H1 (cell line): ENCODE data around the gene TGM1. TPM values are rescaled to one million over a fixed set of nuclear protein-coding genes. Genes with fewer than 3 reads are reported as not detected.

Experiments
- CTCF ChIA-PET: fragments of 300-600 bp; sonication (Branson Sonifier 250); formaldehyde crosslinking; loops from one replicate; lab custom pipeline; 2021; ENCODE audit not compliant: partially characterized antibody; lab: Charles Lee
- POLR2A ChIA-PET: fragments of 300-600 bp; sonication (Branson Sonifier 250); formaldehyde crosslinking; loops from one replicate; lab custom pipeline; 2021; ENCODE audit warnings: inconsistent platforms; ENCODE audit not compliant: partially characterized antibody; lab: Charles Lee
- DNase-seq, 2 experiments: peaks; one replicate each; pipeline versions ENCODE4 v3.0.0 to v3.0.0-alpha.2; 2010 to 2022; ENCODE audit warnings: low spot score in 2 of 2, low read depth in 1 of 2, mixed read lengths in 1 of 2
- FAIRE-seq: peaks from 2 replicates; lab custom pipeline; 2011; peaks lifted over from hg19 to GRCh38; lab: Jason Lieb, UNC
- H2AFZ ChIP-seq: 2 replicates; pipeline ENCODE4 v1.8.1; 2012; ENCODE audit warnings: low read length, inconsistent platforms
- H2AK5ac ChIP-seq: 2 replicates; pipeline ENCODE4 v1.6.1; 2013; ENCODE audit warnings: low read depth, low read length
- H2BK120ac ChIP-seq: replicated peaks from 2 replicates; pipeline ENCODE3; 2013; ENCODE audit warnings: low read depth, low read length, inconsistent platforms
- H2BK12ac ChIP-seq: 2 replicates; pipeline ENCODE4 v1.6.1; 2013; ENCODE audit warnings: low read depth, low read length
- H2BK15ac ChIP-seq: 2 replicates; pipeline ENCODE4 v1.6.1; 2013; ENCODE audit warnings: low read length
- H2BK20ac ChIP-seq: 2 replicates; pipeline ENCODE4 v1.6.1; 2013; ENCODE audit warnings: low read length
- H2BK5ac ChIP-seq: 2 replicates; pipeline ENCODE4 v1.6.1; 2013; ENCODE audit warnings: low read depth, low read length
- H3K14ac ChIP-seq: 2 replicates; pipeline ENCODE4 v1.6.1; 2013; ENCODE audit warnings: inconsistent platforms; ENCODE audit not compliant: insufficient read length
- H3K18ac ChIP-seq: 2 replicates; pipeline ENCODE4 v1.6.1; 2013; ENCODE audit warnings: low read length; ENCODE audit errors: extremely low read depth
- H3K23ac ChIP-seq: 2 replicates; pipeline ENCODE4 v1.6.1; 2013; ENCODE audit warnings: inconsistent platforms; ENCODE audit not compliant: insufficient read length
- H3K23me2 ChIP-seq: 2 replicates; pipeline ENCODE4 v1.6.1; 2013; ENCODE audit warnings: low read depth, low read length
- H3K27ac ChIP-seq: 2 replicates; pipeline ENCODE4 v1.6.1; 2011; ENCODE audit warnings: low read depth, low read length, inconsistent platforms
- H3K27me3 ChIP-seq, 4 experiments: replicated peaks in 1 of 4; 1 replicate in 1 of 4; 2 replicates in 3 of 4; pipeline versions ENCODE4 v1.6.1 to v1.8.1; 2011 to 2013; ENCODE audit warnings: low read length in 3 of 4, mild to moderate bottlenecking in 3 of 4, inconsistent platforms in 2 of 4, mixed read lengths in 2 of 4, moderate library complexity in 1 of 4; ENCODE audit not compliant: control insufficient read depth in 3 of 4, insufficient read depth in 3 of 4; ENCODE audit errors: extremely low read depth in 1 of 4
- H3K36me3 ChIP-seq, 4 experiments: 2 replicates each; pipeline versions ENCODE4 v1.6.1 to v1.8.1; 2011 to 2013; ENCODE audit warnings: mild to moderate bottlenecking in 4 of 4, low read length in 3 of 4, moderate library complexity in 2 of 4, control low read depth in 1 of 4, inconsistent platforms in 1 of 4; ENCODE audit not compliant: insufficient read depth in 4 of 4, control insufficient read depth in 2 of 4
- H3K4ac ChIP-seq: replicated peaks from 2 replicates; pipeline ENCODE3; 2013; ENCODE audit warnings: low read length, low read depth, mixed read lengths, inconsistent platforms; ENCODE audit not compliant: insufficient read length
- H3K4me1 ChIP-seq, 4 experiments: replicated peaks in 1 of 4; 1 replicate in 1 of 4; 2 replicates in 3 of 4; pipeline versions ENCODE4 v1.6.1 to v1.8.1; 2011 to 2013; ENCODE audit warnings: low read length in 3 of 4, inconsistent platforms in 2 of 4, mixed read lengths in 1 of 4; ENCODE audit not compliant: insufficient read depth in 4 of 4, control insufficient read depth in 3 of 4
- H3K4me2 ChIP-seq, 2 experiments: 2 replicates each; pipeline versions ENCODE4 v1.6.1 to v1.8.1; 2011 to 2013; ENCODE audit warnings: low read depth in 2 of 2, low read length in 2 of 2, control low read depth in 1 of 2, inconsistent platforms in 1 of 2, mild to moderate bottlenecking in 1 of 2; ENCODE audit not compliant: insufficient read depth in 1 of 2
- H3K4me3 ChIP-seq, 4 experiments: fragments of 200-600, 300-600 bp in 1 of 4; sonication (generic), shearing (Covaris generic), sonication (Bioruptor Twin) in 1 of 4; 2 replicates each; pipeline versions ENCODE4 v1.5.1 to v1.8.1; 2011 to 2016; ENCODE audit warnings: low read length in 4 of 4, low read depth in 3 of 4, control low read depth in 2 of 4, inconsistent platforms in 2 of 4, mild to moderate bottlenecking in 2 of 4, mixed read lengths in 1 of 4, moderate library complexity in 1 of 4; ENCODE audit not compliant: insufficient read depth in 2 of 4; ENCODE audit errors: extremely low read depth in 1 of 4
- H3K56ac ChIP-seq: replicated peaks from 2 replicates; pipeline ENCODE3; 2013; ENCODE audit warnings: low read depth, mild to moderate bottlenecking, mixed read lengths, low read length, inconsistent platforms; ENCODE audit not compliant: insufficient read length
- H3K79me1 ChIP-seq: 2 replicates; pipeline ENCODE4 v1.6.1; 2013; ENCODE audit warnings: low read depth, low read length, control low read depth
- H3K79me2 ChIP-seq, 2 experiments: 2 replicates each; pipeline versions ENCODE4 v1.6.1 to v1.8.1; 2012 to 2013; ENCODE audit warnings: low read length in 2 of 2, mild to moderate bottlenecking in 2 of 2, inconsistent platforms in 1 of 2; ENCODE audit not compliant: insufficient read depth in 2 of 2, control insufficient read depth in 1 of 2
- H3K9ac ChIP-seq, 4 experiments: replicated peaks in 1 of 4; 1 replicate in 1 of 4; 2 replicates in 3 of 4; pipeline versions ENCODE4 v1.6.1 to v1.8.1; 2011 to 2013; ENCODE audit warnings: low read depth in 3 of 4, low read length in 3 of 4, control low read depth in 2 of 4, mild to moderate bottlenecking in 2 of 4, moderate library complexity in 2 of 4, inconsistent platforms in 1 of 4; ENCODE audit errors: extremely low read depth in 1 of 4
- H3K9me3 ChIP-seq, 2 experiments: 2 replicates each; pipeline versions ENCODE4 v1.6.1 to v1.8.1; 2012 to 2013; ENCODE audit warnings: mild to moderate bottlenecking in 2 of 2, moderate library complexity in 2 of 2, control low read depth in 1 of 2, inconsistent platforms in 1 of 2, low read depth in 1 of 2, low read length in 1 of 2, mixed read lengths in 1 of 2; ENCODE audit not compliant: insufficient read depth in 2 of 2
- H4K20me1 ChIP-seq, 2 experiments: replicated peaks in 1 of 2; 2 replicates each; pipeline versions ENCODE3 to v1.8.1; 2011 to 2013; ENCODE audit warnings: inconsistent platforms in 2 of 2, low read length in 2 of 2, mild to moderate bottlenecking in 1 of 2; ENCODE audit not compliant: insufficient read depth in 2 of 2, control insufficient read depth in 1 of 2
- H4K5ac ChIP-seq: 2 replicates; pipeline ENCODE4 v1.6.1; 2013; ENCODE audit warnings: low read length, low read depth, mixed read lengths, inconsistent platforms; ENCODE audit not compliant: insufficient read length
- H4K8ac ChIP-seq: 2 replicates; pipeline ENCODE4 v1.8.0; 2013; ENCODE audit warnings: mild to moderate bottlenecking, moderate library complexity, low read length, inconsistent platforms; ENCODE audit not compliant: insufficient read depth; ENCODE audit errors: extremely low read depth
- H4K91ac ChIP-seq: replicated peaks from 2 replicates; pipeline ENCODE3; 2013; ENCODE audit warnings: low read length, mixed read lengths, inconsistent platforms; ENCODE audit not compliant: insufficient read length
- CREB1 ChIP-seq: IDR thresholded peaks from 2 replicates; pipeline ENCODE4 v1.6.1; 2012; ENCODE audit warnings: inconsistent platforms
- E2F6 ChIP-seq: IDR thresholded peaks from 2 replicates; pipeline ENCODE4 v1.6.1; 2012; ENCODE audit warnings: inconsistent platforms
- GABPA ChIP-seq: IDR thresholded peaks from 2 replicates; pipeline ENCODE4 v1.6.1; 2011; ENCODE audit warnings: mild to moderate bottlenecking, low read length, moderate library complexity, borderline replicate concordance; ENCODE audit not compliant: insufficient read depth
- GTF2F1 ChIP-seq: IDR thresholded peaks from 2 replicates; pipeline ENCODE4 v1.6.1; 2012; ENCODE audit warnings: low read depth, low read length, improper control_type of control experiment, borderline replicate concordance
- POLR2A ChIP-seq, 2 experiments: IDR thresholded peaks; 1 replicate in 1 of 2; 2 replicates in 1 of 2; pipeline ENCODE4 v1.6.1; 2011; ENCODE audit warnings: low read depth in 2 of 2, low read length in 2 of 2, mild to moderate bottlenecking in 2 of 2; ENCODE audit errors: control extremely low read depth in 1 of 2
- POLR2AphosphoS5 ChIP-seq: IDR thresholded peaks from 2 replicates; pipeline ENCODE4 v1.6.1; 2011; ENCODE audit warnings: low read depth, low read length
- RFX5 ChIP-seq: IDR thresholded peaks from 2 replicates; pipeline ENCODE4 v1.6.1; 2011; ENCODE audit warnings: low read depth, low read length, improper control_type of control experiment, borderline replicate concordance
- SIRT6 ChIP-seq: IDR thresholded peaks from one replicate; pipeline ENCODE4 v1.7.1; 2012; ENCODE audit warnings: low read length, inconsistent platforms
- SIX5 ChIP-seq: IDR thresholded peaks from 2 replicates; pipeline ENCODE4 v1.6.1; 2011; ENCODE audit warnings: mild to moderate bottlenecking, low read depth, low read length
- SP2 ChIP-seq: IDR thresholded peaks from 2 replicates; pipeline ENCODE4 v1.6.1; 2012; ENCODE audit warnings: mild to moderate bottlenecking, low read length, inconsistent platforms
- TAF1 ChIP-seq: IDR thresholded peaks from 2 replicates; pipeline ENCODE4 v1.6.1; 2011; ENCODE audit warnings: mild to moderate bottlenecking, low read depth, low read length
- TEAD4 ChIP-seq: IDR thresholded peaks from 2 replicates; pipeline ENCODE4 v1.6.1; 2012; ENCODE audit warnings: low read depth, low read length, inconsistent platforms, mixed read lengths
- ZNF274 ChIP-seq: IDR thresholded peaks from 2 replicates; pipeline ENCODE4 v1.7.0; 2012; ENCODE audit warnings: low read length, borderline replicate concordance; ENCODE audit errors: extremely low read depth
- WGBS, 2 experiments: shearing (Covaris generic) in 1 of 2; methylation state at CpG; one replicate each; pipeline versions ENCODE4 v1.1.6 to v1.1.7; 2013 to 2015; ENCODE audit warnings: low lambda C conversion rate in 2 of 2, mixed read lengths in 2 of 2, inconsistent platforms in 1 of 2, low coverage in 1 of 2, missing lambda C conversion rate in 1 of 2; ENCODE audit not compliant: insufficient replicate concordance in 2 of 2, insufficient coverage in 1 of 2, insufficient read length in 1 of 2; ENCODE audit errors: extremely low coverage in 1 of 2, missing lambda C conversion rate in 1 of 2; 5-methylcytosine and 5-hydroxymethylcytosine counted together
- polyA plus RNA-seq, 7 experiments: library from polyadenylated mRNA; depleted of rRNA in 3 of 7; stranded (reverse) in 5 of 7; unstranded in 2 of 7; fragments of >200 nt in 5 of 7; fragments of 200-250 nt in 2 of 7; gene quantifications; 1 replicate in 5 of 7; 2 replicates in 1 of 7; 4 replicates in 1 of 7; pipeline versions ENCODE4 v1.2.1 to v1.2.3, GENCODE V29; 2011 to 2013; ENCODE audit warnings: missing spikeins in 2 of 7, mixed read lengths in 2 of 7
- total RNA-seq: library from RNA; stranded (reverse); fragmentation: NEBNext Ultra II Directional; extraction: Animal tissue kit (Norgen Biotek cat#: 25700); gene quantifications from 2 replicates; pipeline ENCODE4 v1.2.1, GENCODE V29; 2021

Gene TGM1
- total and polyA plus RNA-seq, 2 of the 8 experiments (the other 6 are each of a cell fraction or from before 2014, with no cell fraction given): 1.8 to 2.2 TPM

GRCh38 chr14:24232121-24232644, 30.8 kb downstream of the TGM1 start, which contains the start of gene NEDD8:
TSS of gene NEDD8 (minus strand) at chr14:24232367. CDS start at chr14:24232267, 100 bp downstream.
- no peaks in the 10 kb centered on the region for H3K9me3 ChIP-seq
- peak within 1 kb of the TSS; percentile 66; the same call in 1 of the 2 replicates for H2BK15ac ChIP-seq
- no peaks in the 10 kb centered on the region; a peak in 1 of 7 replicates for H3K27me3 ChIP-seq
- peak within 1 kb of the TSS; percentile 86 to 92 for H3K4me2 ChIP-seq
- H4K91ac ChIP-seq: peak within 1 kb of the TSS; percentile 90
- H2AK5ac ChIP-seq: peak within 1 kb of the TSS; percentile 96
- H3K4me3 ChIP-seq: peak within 1 kb of the TSS; percentile 81 to 97 (median 88)
- peak within 1 kb of the TSS; percentile 93 for H4K8ac ChIP-seq
- no peaks in the 10 kb centered on the region; the same call in 1 of the 2 replicates for H3K79me1 ChIP-seq
- H2BK12ac ChIP-seq: peak within 1 kb of the TSS; percentile 69; the same call in 1 of the 2 replicates
- peak within 1 kb of the TSS; percentile 57 for H2BK120ac ChIP-seq
- no peak within 1 kb of the TSS for H3K14ac ChIP-seq
- peak within 1 kb of the TSS; percentile 100 for H4K5ac ChIP-seq
- H3K4ac ChIP-seq: peak within 1 kb of the TSS; percentile 7
- ChIA-PET POLR2A (interaction anchor here (0.9 to 2.3 kb wide), 9 partner anchors 9 to 70 kb away, joined by 3 to 12 read pairs (median 6); partner anchors contain the start of genes CHMP4A, DHRS1, NOP9 and RABGGTA), CTCF (interaction anchor here (0.7 to 1.8 kb wide), 4 partner anchors 10 to 279 kb away, joined by 3 to 7 read pairs (median 4); partner anchors contain the start of genes DHRS4 and TINF2)
- peak in 1 of 2 experiments; percentile 91 for DNase-seq
- H3K79me2 ChIP-seq: peaks cover 3 to 48% of the 10 kb centered on the region in 2 experiments; a peak in 2 of 4 replicates
- peaks cover 0 to 7% of the 10 kb centered on the region in 2 experiments for H4K20me1 ChIP-seq
- peak within 1 kb of the TSS; percentile 99 for H3K18ac ChIP-seq
- H3K4me1 ChIP-seq: peaks cover 2 to 14% (median 4%) of the 10 kb centered on the region in 4 experiments; a peak in 5 of 7 replicates
- peaks cover 4 to 25% (median 16%) of the 10 kb centered on the region in 4 experiments for H3K36me3 ChIP-seq
- peak within 1 kb of the TSS; percentile 94 for H3K27ac ChIP-seq
- H3K23ac ChIP-seq: no peak within 1 kb of the TSS
- H3K56ac ChIP-seq: peak within 1 kb of the TSS; percentile 97
- peaks cover 11% of the 10 kb centered on the region for H3K23me2 ChIP-seq
- peak within 1 kb of the TSS; percentile 81 to 89 (median 84) for H3K9ac ChIP-seq
- FAIRE-seq: no peak
- H2BK5ac ChIP-seq: peak within 1 kb of the TSS; percentile 96
- H2AFZ ChIP-seq: peak within 1 kb of the TSS; percentile 96
- 1% methylated on average over 28 of the region's 30 CpGs; no CpG with 5 or more reads in 1 of the 2 experiments for WGBS, 2 experiments
- no peak within 1 kb of the TSS for H2BK20ac ChIP-seq
- TF ChIP-seq E2F6 (no peak), GTF2F1 (no peak), POLR2A (IDR thresholded peaks at IDR 0.05; ENCODE audit: control extremely low read depth in 1 of 2, low read depth in 2 of 2, low read length in 2 of 2) (peak; percentile 17 to 41; a peak in 2 of 3 replicates), POLR2AphosphoS5 (peak; percentile 49), SIRT6 (no peak), SP2 (no peak), TEAD4 (no peak; the same call in 1 of the 2 replicates), CREB1 (peak; percentile 63; the same call in 1 of the 2 replicates), TAF1 (peak; percentile 56), SIX5 (peak; percentile 95), RFX5 (no peak), ZNF274 (no peak), GABPA (peak; percentile 73; the same call in 1 of the 2 replicates)
